Measurements from ENCODE around the gene MEGF9. TPM values are rescaled to one million over a fixed set of nuclear protein-coding genes. Genes with fewer than 3 reads are reported as not detected.

Gene MEGF9
- total and polyA plus RNA-seq, 2 of the 13 experiments (the other 11 are each of a cell fraction or from before 2014, with no cell fraction given), result 3.1 to 3.3 TPM

GRCh38 chr9:120714088-120714845 lies at the start of gene MEGF9 (continued):
- no peak for TF ChIP-seq ZUFSP (CRISPR knock-in tag; IDR thresholded peaks at IDR 0.05; ENCODE audit: borderline replicate concordance)
- TF ChIP-seq THAP7 (CRISPR knock-in tag; IDR thresholded peaks at IDR 0.05), result no peak
- TF ChIP-seq ZNF44 (CRISPR knock-in tag; IDR thresholded peaks at IDR 0.05), result 0 out of 2 replicates have a peak, but pooled peaks have one; percentile 11
- peak; percentile 45 for TF ChIP-seq KMT2B (CRISPR knock-in tag; IDR thresholded peaks at IDR 0.05)
- TF ChIP-seq BORCS8-MEF2B (CRISPR knock-in tag; IDR thresholded peaks at IDR 0.05), result no peak
- 0 out of 2 replicates have a peak, but pooled peaks have one; percentile 10 for TF ChIP-seq MYPOP (CRISPR knock-in tag; IDR thresholded peaks at IDR 0.05)
- TF ChIP-seq ZNF850 (CRISPR knock-in tag; conservative IDR thresholded peaks at IDR 0.05), result no peak
- peak; percentile 34; the same call in 1 of the 2 replicates for TF ChIP-seq TBX2 (CRISPR knock-in tag; IDR thresholded peaks at IDR 0.05; ENCODE audit: borderline replicate concordance)
- peak; percentile 49; the same call in 1 of the 2 replicates for TF ChIP-seq GMEB1 (CRISPR knock-in tag; IDR thresholded peaks at IDR 0.05; ENCODE audit: borderline replicate concordance)
- TF ChIP-seq ZNF563 (CRISPR knock-in tag; IDR thresholded peaks at IDR 0.05), result peak; percentile 86
- no peak for TF ChIP-seq ZNF232 (CRISPR knock-in tag; IDR thresholded peaks at IDR 0.05; ENCODE audit: borderline replicate concordance)
- TF ChIP-seq ZNF431 (CRISPR knock-in tag; IDR thresholded peaks at IDR 0.05; ENCODE audit: borderline replicate concordance, low read depth), result peak; percentile 53; the same call in 1 of the 2 replicates
- TF ChIP-seq RNF219 (CRISPR knock-in tag; IDR thresholded peaks at IDR 0.05), result no peak
- no peak for TF ChIP-seq RELA (CRISPR knock-in tag; IDR thresholded peaks at IDR 0.05)
- peak; percentile 62; the same call in 1 of the 2 replicates for TF ChIP-seq ZNF788 (CRISPR knock-in tag; IDR thresholded peaks at IDR 0.05; ENCODE audit: borderline replicate concordance)
- TF ChIP-seq MNT (IDR thresholded peaks at IDR 0.05), result peak; percentile 41; the same call in 1 of the 2 replicates
- 0 out of 2 replicates have a peak, but pooled peaks have one; percentile 17 for TF ChIP-seq MXD4 (CRISPR knock-in tag; IDR thresholded peaks at IDR 0.05)
- no peak for TF ChIP-seq ZNF7 (CRISPR knock-in tag; IDR thresholded peaks at IDR 0.05)
- TF ChIP-seq ZNF235 (CRISPR knock-in tag; IDR thresholded peaks at IDR 0.05; ENCODE audit: borderline replicate concordance), result peak; percentile 35; the same call in 1 of the 2 replicates
